Hepatocyte (in vitro differentiated cells): ENCODE data around the gene WHAMM. TPM values are rescaled to one million over a fixed set of nuclear protein-coding genes. Genes with fewer than 3 reads are reported as not detected.

ENCODE experiments used
- DNase-seq: peaks from one replicate; pipeline ENCODE4 v3.0.0-alpha.2; 2016; ENCODE audit warnings: low spot score
- H2AFZ ChIP-seq: fragments of 200-600 bp; sonication (generic); 2 replicates; pipeline ENCODE4 v1.6.0; 2016; ENCODE audit warnings: antibody characterized with exemption, mild to moderate bottlenecking
- H3K27ac ChIP-seq: fragments of 200-600 bp; sonication (generic); 2 replicates; pipeline ENCODE4 v1.5.1; 2016; ENCODE audit warnings: mild to moderate bottlenecking
- H3K27me3 ChIP-seq: fragments of 200-600 bp; sonication (generic); 2 replicates; pipeline ENCODE4 v1.6.1; 2016
- H3K36me3 ChIP-seq: fragments of 200-600 bp; sonication (generic); replicated peaks from 2 replicates; pipeline ENCODE4 v1.5.1; 2016; ENCODE audit warnings: low read depth; ENCODE audit not compliant: insufficient read depth
- H3K4me1 ChIP-seq: fragments of 200-600 bp; sonication (generic); 2 replicates; pipeline ENCODE4 v1.5.1; 2016; ENCODE audit warnings: mild to moderate bottlenecking, moderate library complexity; ENCODE audit not compliant: insufficient read depth
- H3K4me2 ChIP-seq: fragments of 200-600 bp; sonication (generic); 2 replicates; pipeline ENCODE4 v1.6.0; 2016
- H3K4me3 ChIP-seq: fragments of 200-600 bp; sonication (generic); 2 replicates; pipeline ENCODE4 v1.5.1; 2016; ENCODE audit warnings: mild to moderate bottlenecking
- H3K79me2 ChIP-seq: fragments of 200-600 bp; sonication (generic); 2 replicates; pipeline ENCODE4 v1.6.0; 2017; ENCODE audit warnings: mild to moderate bottlenecking
- H3K9me2 ChIP-seq: fragments of 200-600 bp; sonication (generic); replicated peaks from 2 replicates; pipeline ENCODE4 v1.6.0; 2017; ENCODE audit warnings: mild to moderate bottlenecking; ENCODE audit not compliant: insufficient read depth
- H3K9me3 ChIP-seq: fragments of 200-600 bp; sonication (generic); 2 replicates; pipeline ENCODE4 v1.5.1; 2016; ENCODE audit warnings: low read depth, mild to moderate bottlenecking
- H4K20me1 ChIP-seq: fragments of 200-600 bp; sonication (generic); 2 replicates; pipeline ENCODE4 v1.6.0; 2016; ENCODE audit warnings: mild to moderate bottlenecking; ENCODE audit not compliant: insufficient read depth, poor library complexity, severe bottlenecking
- CTCF ChIP-seq: fragments of 200-600 bp; sonication (generic); IDR thresholded peaks from 2 replicates; pipeline ENCODE4 v1.5.1; 2016; ENCODE audit warnings: antibody characterized with exemption, mild to moderate bottlenecking; ENCODE audit not compliant: poor library complexity
- EZH2 ChIP-seq: fragments of 200-600 bp; sonication (generic); IDR thresholded peaks from 2 replicates; pipeline ENCODE4 v1.6.1; 2016; ENCODE audit warnings: antibody characterized with exemption, mild to moderate bottlenecking, borderline replicate concordance
- EZH2phosphoT487 ChIP-seq: fragments of 200-600 bp; sonication (generic); IDR thresholded peaks from one replicate; pipeline ENCODE4 v1.6.1; 2018; ENCODE audit warnings: antibody characterized with exemption, mild to moderate bottlenecking, low read depth, moderate library complexity; ENCODE audit not compliant: unreplicated experiment, severe bottlenecking
- WGBS: methylation state at CpG from one replicate; pipeline ENCODE4 v1.1.6; 2016; ENCODE audit warnings: low lambda C conversion rate; ENCODE audit errors: missing lambda C conversion rate; 5-methylcytosine and 5-hydroxymethylcytosine counted together
- polyA plus RNA-seq: library from polyadenylated mRNA; unstranded; fragments of >200 nt; fragmentation: Nextera tagmentation; extraction: Ambion mirVana; gene quantifications from 2 replicates; pipeline ENCODE4 v1.2.1, GENCODE V29; 2016
- total RNA-seq: library from RNA; depleted of rRNA; stranded (reverse); fragments of >200 nt; gene quantifications from 2 replicates; pipeline ENCODE4 v1.2.3, GENCODE V29; 2014

Gene WHAMM
- total and polyA plus RNA-seq, 2 experiments from 2014 or later, result 5.3 to 8.0 TPM

GRCh38 chr15:82792068-82792467 lies 17.4 kb upstream of the WHAMM start:
- H3K36me3 ChIP-seq, result no peaks in the 10 kb centered on the region
- H3K4me3 ChIP-seq, result no peak overlapping the region
- 79% methylated on average over 1 of the region's 1 CpG for WGBS
- DNase-seq, result no peak
- H4K20me1 ChIP-seq, result no peaks in the 10 kb centered on the region
- TF ChIP-seq CTCF (no peak), EZH2phosphoT487 (no peak), EZH2 (no peak)
- no peaks in the 10 kb centered on the region for H3K9me2 ChIP-seq
- no peaks in the 10 kb centered on the region for H3K9me3 ChIP-seq
- no peaks in the 10 kb centered on the region for H3K79me2 ChIP-seq
- no peak overlapping the region for H3K27ac ChIP-seq
- H3K4me1 ChIP-seq, result no peaks in the 10 kb centered on the region
- H3K27me3 ChIP-seq, result no peaks in the 10 kb centered on the region
- no peak overlapping the region for H3K4me2 ChIP-seq
- no peak overlapping the region for H2AFZ ChIP-seq

- no peak for DNase-seq
- H3K27me3 ChIP-seq, result no peaks in the 10 kb centered on the region
- H3K9me3 ChIP-seq, result no peaks in the 10 kb centered on the region
- H4K20me1 ChIP-seq, result no peaks in the 10 kb centered on the region
- H2AFZ ChIP-seq, result no peak overlapping the region
- H3K79me2 ChIP-seq, result no peaks in the 10 kb centered on the region
- H3K4me2 ChIP-seq, result no peak overlapping the region
- no peaks in the 10 kb centered on the region for H3K36me3 ChIP-seq
- no peak overlapping the region for H3K27ac ChIP-seq
- H3K9me2 ChIP-seq, result no peaks in the 10 kb centered on the region
- no peaks in the 10 kb centered on the region for H3K4me1 ChIP-seq
- H3K4me3 ChIP-seq, result no peak overlapping the region
- TF ChIP-seq EZH2 (no peak), EZH2phosphoT487 (no peak), CTCF (no peak)
Observed at GRCh38 chr15:82793737-82794136, 15.7 kb upstream of the WHAMM start.

GRCh38 chr15:82798104-82798503 lies 11.3 kb upstream of the WHAMM start:
- H3K4me1 ChIP-seq, result no peaks in the 10 kb centered on the region

More at GRCh38 chr15:82798104-82798503, 11.3 kb upstream of the WHAMM start:
- H3K4me3 ChIP-seq, result no peak overlapping the region
- H3K9me2 ChIP-seq, result no peaks in the 10 kb centered on the region
- DNase-seq, result no peak
- H2AFZ ChIP-seq, result no peak overlapping the region
- H4K20me1 ChIP-seq, result no peaks in the 10 kb centered on the region
- H3K36me3 ChIP-seq, result no peaks in the 10 kb centered on the region
- 84% methylated on average over 4 of the region's 4 CpGs for WGBS
- TF ChIP-seq CTCF (no peak), EZH2 (no peak), EZH2phosphoT487 (no peak)
- peaks cover 4% of the 10 kb centered on the region for H3K27me3 ChIP-seq
- H3K27ac ChIP-seq, result no peak overlapping the region
- no peaks in the 10 kb centered on the region for H3K79me2 ChIP-seq
- H3K9me3 ChIP-seq, result no peaks in the 10 kb centered on the region
- H3K4me2 ChIP-seq, result no peak overlapping the region
